RCC 7860 (cell line): ENCODE results near the gene NGFR.
A peak's percentile ranks its signal among the peaks of the same experiment; 100 is the strongest.

ENCODE experiments used
- DNase-seq: peaks from one replicate; pipeline ENCODE4 v3.0.0-alpha.2; 2015; ENCODE audit warnings: low spot score
- FAIRE-seq: peaks from 2 replicates; lab custom pipeline; 2012; peaks lifted over from hg19 to GRCh38; lab: Jason Lieb, UNC

The NGFR gene

GRCh38 chr17:49556223-49556943 lies 61.3 kb downstream of the NGFR start:
- peak; percentile 46 for DNase-seq
- FAIRE-seq = no peak

GRCh38 chr17:49557312-49558024 lies 62.4 kb downstream of the NGFR start:
- no peak for FAIRE-seq
- DNase-seq = peak; percentile 32
